K562 (cell line): ENCODE measurements around the gene CPLX1.

Experiments
- CBX2 ChIP-seq: fragments of 200-600 bp; sonication (generic); IDR thresholded peaks from one replicate; pipeline ENCODE4 v1.6.1; 2012; ENCODE audit warnings: mild to moderate bottlenecking, low read length, inconsistent platforms; ENCODE audit not compliant: insufficient read depth, poor library complexity, severe bottlenecking
- ETS1 ChIP-seq: conservative IDR thresholded peaks from 2 replicates; pipeline ENCODE4 v1.6.1; 2011; ENCODE audit warnings: low read depth, mild to moderate bottlenecking, low read length; ENCODE audit not compliant: control insufficient read depth
- FOXK1 ChIP-seq: sonication (generic); formaldehyde crosslinking; IDR thresholded peaks from 2 replicates; pipeline ENCODE4 v1.8.0; 2022; ENCODE audit warnings: missing genetic modification reagents, mild to moderate bottlenecking, borderline replicate concordance
- IRF2 ChIP-seq: sonication (generic); formaldehyde crosslinking; IDR thresholded peaks from 2 replicates; pipeline ENCODE4 v1.8.1; 2022; ENCODE audit warnings: mild to moderate bottlenecking, missing genetic modification reagents
- JUN ChIP-seq, 2 experiments: sonication (generic) in 1 of 2; formaldehyde crosslinking in 1 of 2; IDR thresholded peaks; 2 replicates each; pipeline versions ENCODE4 v1.6.1 to v1.8.0; 2012 to 2022; ENCODE audit warnings: borderline replicate concordance in 2 of 2, mild to moderate bottlenecking in 2 of 2, improper control_type of control experiment in 1 of 2, low read depth in 1 of 2, low read length in 1 of 2, missing genetic modification reagents in 1 of 2
- POLR2AphosphoS5 ChIP-seq: IDR thresholded peaks from 2 replicates; pipeline ENCODE4 v1.6.1; 2011; ENCODE audit warnings: mild to moderate bottlenecking, low read depth, low read length, moderate library complexity; ENCODE audit not compliant: control insufficient read depth, insufficient read depth
- PURB ChIP-seq: sonication (generic); formaldehyde crosslinking; IDR thresholded peaks from 2 replicates; pipeline ENCODE4 v1.9.0; 2021; ENCODE audit warnings: low read depth, mild to moderate bottlenecking, missing genetic modification reagents
- RREB1 ChIP-seq: fragments of 250-450 bp; sonication (Bioruptor Pico); IDR thresholded peaks from 2 replicates; pipeline ENCODE4 v1.4.0; 2020
- SIRT6 ChIP-seq: IDR thresholded peaks from one replicate; pipeline ENCODE4 v1.6.1; 2012; ENCODE audit warnings: low read depth, mild to moderate bottlenecking, control low read depth, inconsistent platforms, low read length, moderate library complexity
- SNRNP70 ChIP-seq: fragments of 200-400 bp; formaldehyde crosslinking; optimal IDR thresholded peaks from 2 replicates; pipeline ENCODE3; 2017; ENCODE audit warnings: low read depth, low read length
- SP1 ChIP-seq: sonication (generic); formaldehyde crosslinking; IDR thresholded peaks from 2 replicates; pipeline ENCODE4 v1.8.1; 2022; ENCODE audit warnings: mild to moderate bottlenecking, missing genetic modification reagents
- TAF1 ChIP-seq: IDR thresholded peaks from 2 replicates; pipeline ENCODE4 v1.6.1; 2011; ENCODE audit warnings: mild to moderate bottlenecking, low read length, moderate library complexity; ENCODE audit not compliant: insufficient read depth, control insufficient read depth, severe bottlenecking; ENCODE audit errors: extremely low read depth
- ZNF830 ChIP-seq: fragments of 250-450 bp; sonication (Bioruptor Pico); IDR thresholded peaks from 2 replicates; pipeline ENCODE4 v1.5.0; 2021; ENCODE audit warnings: mild to moderate bottlenecking
- TF ChIP-seq, protein P1 (sequence below), 3 experiments: IDR thresholded peaks in 2 of 3; conservative IDR thresholded peaks in 1 of 3; 2 replicates each; pipeline ENCODE4 v1.5.1; 2011 to 2012; ENCODE audit warnings: low read length in 3 of 3, mild to moderate bottlenecking in 3 of 3, control low read depth in 2 of 3, improper control_type of control experiment in 1 of 3, inconsistent platforms in 1 of 3, low read depth in 1 of 3, mixed read lengths in 1 of 3, moderate library complexity in 1 of 3; ENCODE audit not compliant: insufficient read depth in 2 of 3

GRCh38 chr4:864456-865120, 38.7 kb upstream of the CPLX1 start:
- no peak for TF ChIP-seq SP1
- TF ChIP-seq ETS1, result no peak
- no peak for TF ChIP-seq FOXK1 (CRISPR knock-in tag)
- TF ChIP-seq RREB1 (CRISPR knock-in tag), result no peak
- no peak for TF ChIP-seq CBX2
- no peak for TF ChIP-seq TAF1
- TF ChIP-seq, protein P1, sequence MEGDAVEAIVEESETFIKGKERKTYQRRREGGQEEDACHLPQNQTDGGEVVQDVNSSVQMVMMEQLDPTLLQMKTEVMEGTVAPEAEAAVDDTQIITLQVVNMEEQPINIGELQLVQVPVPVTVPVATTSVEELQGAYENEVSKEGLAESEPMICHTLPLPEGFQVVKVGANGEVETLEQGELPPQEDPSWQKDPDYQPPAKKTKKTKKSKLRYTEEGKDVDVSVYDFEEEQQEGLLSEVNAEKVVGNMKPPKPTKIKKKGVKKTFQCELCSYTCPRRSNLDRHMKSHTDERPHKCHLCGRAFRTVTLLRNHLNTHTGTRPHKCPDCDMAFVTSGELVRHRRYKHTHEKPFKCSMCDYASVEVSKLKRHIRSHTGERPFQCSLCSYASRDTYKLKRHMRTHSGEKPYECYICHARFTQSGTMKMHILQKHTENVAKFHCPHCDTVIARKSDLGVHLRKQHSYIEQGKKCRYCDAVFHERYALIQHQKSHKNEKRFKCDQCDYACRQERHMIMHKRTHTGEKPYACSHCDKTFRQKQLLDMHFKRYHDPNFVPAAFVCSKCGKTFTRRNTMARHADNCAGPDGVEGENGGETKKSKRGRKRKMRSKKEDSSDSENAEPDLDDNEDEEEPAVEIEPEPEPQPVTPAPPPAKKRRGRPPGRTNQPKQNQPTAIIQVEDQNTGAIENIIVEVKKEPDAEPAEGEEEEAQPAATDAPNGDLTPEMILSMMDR (IDR thresholded peaks at IDR 0.05 in 2 of 3, conservative IDR thresholded peaks at IDR 0.05 in 1 of 3; ENCODE audit: insufficient read depth in 2 of 3, low read depth in 1 of 3, low read length in 3 of 3), result no peak
- no peak for TF ChIP-seq SNRNP70
- no peak for TF ChIP-seq SIRT6
- no peak for TF ChIP-seq ZNF830 (CRISPR knock-in tag)
- no peak for TF ChIP-seq PURB
- no peak for TF ChIP-seq POLR2AphosphoS5
- no peak for TF ChIP-seq JUN (IDR thresholded peaks at IDR 0.05; ENCODE audit: borderline replicate concordance, low read depth, low read length)
- TF ChIP-seq JUN (CRISPR knock-in tag; IDR thresholded peaks at IDR 0.05; ENCODE audit: borderline replicate concordance), result no peak
- TF ChIP-seq IRF2 (CRISPR knock-in tag), result no peak
